GM23338 (cell line): ENCODE data around the gene PDCD10. TPM values are rescaled to one million over a fixed set of nuclear protein-coding genes. Genes with fewer than 3 reads are reported as not detected.

ENCODE experiments used
- ATAC-seq: fragments of 200-7000 bp; cut with Tn5 transposase; 3 replicates; pipeline ENCODE4 v1.9.1; 2020
- DNase-seq: peaks from one replicate; pipeline ENCODE4 v3.0.0-alpha.2; 2015; ENCODE audit warnings: low spot score
- H2AFZ ChIP-seq: fragments of 200-600 bp; sonication (generic); 2 replicates; pipeline ENCODE4 v1.8.0; 2016; ENCODE audit warnings: antibody characterized with exemption, mild to moderate bottlenecking, moderate library complexity
- H3F3A ChIP-seq: fragments of 200-600 bp; sonication (generic); replicated peaks from 2 replicates; pipeline ENCODE4 v1.8.0; 2017; ENCODE audit warnings: antibody characterized with exemption, mixed run types, low read depth
- H3K27ac ChIP-seq: fragments of 200-600 bp; sonication (generic); 2 replicates; pipeline ENCODE4 v1.6.1; 2016; ENCODE audit warnings: low read depth
- H3K27me3 ChIP-seq: fragments of 200-600 bp; sonication (generic); 2 replicates; pipeline ENCODE4 v1.8.0; 2016; ENCODE audit warnings: mild to moderate bottlenecking, mixed run types, moderate library complexity; ENCODE audit not compliant: insufficient read depth
- H3K36me3 ChIP-seq: fragments of 200-600 bp; sonication (generic); 2 replicates; pipeline ENCODE4 v1.8.0; 2016; ENCODE audit warnings: mild to moderate bottlenecking; ENCODE audit not compliant: insufficient read depth
- H3K4me1 ChIP-seq: fragments of 200-600 bp; sonication (generic); 2 replicates; pipeline ENCODE4 v1.8.0; 2016; ENCODE audit warnings: mild to moderate bottlenecking, moderate library complexity; ENCODE audit not compliant: insufficient read depth
- H3K4me2 ChIP-seq: fragments of 200-600 bp; sonication (generic); 2 replicates; pipeline ENCODE4 v1.7.1; 2017; ENCODE audit warnings: mixed run types
- H3K4me3 ChIP-seq: fragments of 200-600 bp; sonication (generic); 2 replicates; pipeline ENCODE4 v1.6.1; 2016; ENCODE audit warnings: mixed run types
- H3K79me2 ChIP-seq: fragments of 200-600 bp; sonication (generic); replicated peaks from 2 replicates; pipeline ENCODE4 v1.8.0; 2017; ENCODE audit warnings: mild to moderate bottlenecking; ENCODE audit not compliant: insufficient read depth
- H3K9me2 ChIP-seq: fragments of 200-600 bp; sonication (generic); 2 replicates; pipeline ENCODE4 v1.8.0; 2017; ENCODE audit not compliant: insufficient read depth
- H4K20me1 ChIP-seq: fragments of 200-600 bp; sonication (generic); replicated peaks from 2 replicates; pipeline ENCODE4 v1.8.0; 2017; ENCODE audit warnings: mild to moderate bottlenecking; ENCODE audit not compliant: insufficient read depth
- H3K27ac Mint-ChIP-seq: 2 replicates; pipeline ENCODE4 v1.8.0; 2020; ENCODE audit warnings: inconsistent platforms, mild to moderate bottlenecking, moderate library complexity, mixed read lengths
- H3K27me3 Mint-ChIP-seq: 3 replicates; pipeline ENCODE4 v1.8.0; 2022; ENCODE audit warnings: low read depth, mild to moderate bottlenecking, moderate library complexity, mixed read lengths, inconsistent platforms; ENCODE audit not compliant: insufficient read depth, poor library complexity
- H3K36me3 Mint-ChIP-seq: 3 replicates; pipeline ENCODE4 v1.8.0; 2021; ENCODE audit warnings: low read depth, mild to moderate bottlenecking, inconsistent platforms, moderate library complexity, mixed read lengths
- H3K4me1 Mint-ChIP-seq: 3 replicates; pipeline ENCODE4 v1.8.0; 2020; ENCODE audit warnings: mild to moderate bottlenecking, inconsistent platforms, mixed read lengths
- H3K4me3 Mint-ChIP-seq: 3 replicates; pipeline ENCODE4 v1.8.0; 2021; ENCODE audit warnings: moderate library complexity, mild to moderate bottlenecking, inconsistent platforms, mixed read lengths
- H3K9me3 Mint-ChIP-seq: 3 replicates; pipeline ENCODE4 v1.8.0; 2020; ENCODE audit warnings: moderate library complexity, mild to moderate bottlenecking, inconsistent platforms, mixed read lengths
- CTCF ChIP-seq, 2 experiments: fragments of 200-600 bp in 1 of 2; sonication (generic) in 1 of 2; conservative IDR thresholded peaks; 2 replicates each; pipeline versions ENCODE4 v1.5.1 to v1.6.1; 2016 to 2017; ENCODE audit warnings: antibody characterized with exemption in 2 of 2, low read depth in 2 of 2, mild to moderate bottlenecking in 2 of 2, moderate library complexity in 1 of 2
- JUNB ChIP-seq: IDR thresholded peaks from one replicate; pipeline ENCODE4 v1.6.1; 2016; ENCODE audit warnings: antibody characterized with exemption; ENCODE audit not compliant: unreplicated experiment
- NANOG ChIP-seq: IDR thresholded peaks from 2 replicates; pipeline ENCODE4 v1.6.1; 2016; ENCODE audit warnings: antibody characterized with exemption, borderline replicate concordance
- ZNF462 ChIP-seq: fragments of 250-450 bp; sonication (Bioruptor Pico); IDR thresholded peaks from 2 replicates; pipeline ENCODE4 v1.5.0; 2020; ENCODE audit warnings: mild to moderate bottlenecking, moderate library complexity
- polyA plus RNA-seq: library from polyadenylated mRNA; unstranded; fragments of >200 nt; fragmentation: Nextera tagmentation; extraction: Ambion mirVana; gene quantifications from 2 replicates; pipeline ENCODE4 v1.2.1, GENCODE V29; 2016
- total RNA-seq: library from RNA; depleted of rRNA; stranded (reverse); fragments of >200 nt; shearing (Covaris generic); gene quantifications from 2 replicates; pipeline ENCODE4 v1.2.3, GENCODE V29; 2014

Gene PDCD10
- total and polyA plus RNA-seq, 2 experiments from 2014 or later = 95.2 to 125 TPM

GRCh38 chr3:167653760-167654159 lies 80.9 kb downstream of the PDCD10 start, which contains the start of gene WDR49:
Gene WDR49, minus strand, starts transcription at chr3:167653942. Its CDS starts 517 bp downstream, at chr3:167653425.
- Mint-ChIP-seq H3K4me1 (peaks cover 36% of the 10 kb centered on the region), H3K36me3 (no peaks in the 10 kb centered on the region), H3K9me3 (no peaks in the 10 kb centered on the region; the same call in 2 of the 3 replicates), H3K27me3 (peaks cover 2% of the 10 kb centered on the region), H3K27ac (peak within 1 kb of the TSS; percentile 99), H3K4me3 (peak within 1 kb of the TSS; percentile 60)
- Histone ChIP-seq H3K79me2 (no peaks in the 10 kb centered on the region), H3K9me2 (no peaks in the 10 kb centered on the region; the same call in none of the 2 replicates), H3K4me3 (peak within 1 kb of the TSS; percentile 3; the same call in 1 of the 2 replicates), H3K27me3 (no peaks in the 10 kb centered on the region), H3K4me1 (peaks cover 38% of the 10 kb centered on the region), H3K4me2 (peak within 1 kb of the TSS; percentile 10), H2AFZ (no peak within 1 kb of the TSS), H3K36me3 (no peaks in the 10 kb centered on the region), H4K20me1 (no peaks in the 10 kb centered on the region), H3F3A (peaks cover 9% of the 10 kb centered on the region), H3K27ac (peak within 1 kb of the TSS; percentile 98)
- DNase-seq (peak; percentile 93), ATAC-seq (peak; percentile 92)
- TF ChIP-seq CTCF (conservative IDR thresholded peaks at IDR 0.05; ENCODE audit: low read depth in 2 of 2) = no peak
- TF ChIP-seq NANOG = peak; percentile 78; the same call in 1 of the 2 replicates

GRCh38 chr3:167653155-167653554 lies 81.5 kb downstream of the PDCD10 start:
- Histone ChIP-seq H3F3A (peaks cover 9% of the 10 kb centered on the region), H3K79me2 (no peaks in the 10 kb centered on the region), H3K27me3 (no peaks in the 10 kb centered on the region), H3K4me2 (peak overlapping the region; percentile 10), H2AFZ (no peak overlapping the region), H3K4me3 (peak overlapping the region; percentile 3; the same call in 1 of the 2 replicates), H3K27ac (peak overlapping the region; percentile 98), H3K9me2 (no peaks in the 10 kb centered on the region; the same call in none of the 2 replicates), H3K4me1 (peaks cover 35% of the 10 kb centered on the region), H4K20me1 (no peaks in the 10 kb centered on the region), H3K36me3 (no peaks in the 10 kb centered on the region)
- peaks cover 2% of the 10 kb centered on the region for H3K27me3 Mint-ChIP-seq
- peak overlapping the region; percentile 60 for H3K4me3 Mint-ChIP-seq
- peak overlapping the region; percentile 99 for H3K27ac Mint-ChIP-seq
- no peak for TF ChIP-seq JUNB
- peak; percentile 15; the same call in 1 of the 2 replicates for TF ChIP-seq ZNF462 (CRISPR knock-in tag)
- peaks cover 36% of the 10 kb centered on the region for H3K4me1 Mint-ChIP-seq
- DNase-seq (peak; percentile 26), ATAC-seq (peak; percentile 53)
- H3K9me3 Mint-ChIP-seq = no peaks in the 10 kb centered on the region; the same call in 2 of the 3 replicates
- no peaks in the 10 kb centered on the region for H3K36me3 Mint-ChIP-seq
